HG02798 (cell line): ENCODE results near the gene IPP.
A peak's percentile ranks its signal among the peaks of the same experiment; 100 is the strongest.
"Not testable (repeated sequence)": the region's sequence is repeated elsewhere in the genome, so short reads cannot be mapped to it uniquely, and the experiment has no call there.

Experiments
- ATAC-seq: cut with Tn5 transposase; IDR thresholded peaks from one replicate; pipeline ENCODE4 v1.9.1; 2021; ENCODE audit warnings: mild to moderate bottlenecking; ENCODE audit not compliant: unreplicated experiment, poor library complexity

The IPP gene

DNA sequence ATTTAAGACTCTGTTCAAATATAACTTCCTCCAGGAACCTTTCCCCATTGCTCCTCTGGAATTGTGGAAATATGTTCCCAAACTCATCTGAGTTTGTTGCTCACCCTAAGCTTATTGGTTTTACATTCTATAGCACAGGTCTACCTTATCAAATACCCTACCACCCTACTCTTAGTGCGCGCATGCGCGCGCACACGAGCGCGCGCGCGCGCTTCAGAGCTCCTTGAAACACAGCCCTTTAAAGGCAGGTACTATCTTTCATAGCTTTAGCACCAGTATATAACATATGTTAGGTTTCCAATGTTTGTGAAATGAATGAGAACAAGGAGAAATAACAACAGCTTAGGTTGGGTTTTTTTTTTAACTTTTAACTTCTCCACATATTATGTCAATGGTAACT is 3.5 kb downstream of the IPP start:
- no peak for ATAC-seq

DNA sequence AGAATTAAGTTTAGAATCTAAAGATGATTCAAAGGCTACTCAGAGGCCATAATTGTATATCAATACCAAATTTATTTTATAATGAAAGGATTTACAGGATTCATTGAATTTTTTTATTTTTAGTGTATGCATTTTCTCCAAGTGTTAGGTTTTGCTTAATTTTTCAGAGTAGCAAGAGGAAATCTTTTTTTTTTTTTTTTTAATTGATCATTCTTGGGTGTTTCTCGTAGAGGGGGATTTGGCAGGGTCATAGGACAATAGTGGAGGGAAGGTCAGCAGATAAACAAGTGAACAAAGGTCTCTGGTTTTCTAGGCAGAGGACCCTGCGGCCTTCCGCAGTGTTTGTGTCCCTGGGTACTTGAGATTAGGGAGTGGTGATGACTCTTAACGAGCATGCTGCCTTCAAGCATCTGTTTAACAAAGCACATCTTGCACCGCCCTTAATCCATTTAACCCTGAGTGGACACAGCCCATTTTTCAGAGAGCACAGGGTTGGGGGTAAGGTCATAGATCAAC is 10.8 kb downstream of the IPP start:
- not testable (repeated sequence) for ATAC-seq

- no peak for ATAC-seq
Measured at GRCh38 chr1:45739137-45739536, 11.3 kb downstream of the IPP start.

DNA sequence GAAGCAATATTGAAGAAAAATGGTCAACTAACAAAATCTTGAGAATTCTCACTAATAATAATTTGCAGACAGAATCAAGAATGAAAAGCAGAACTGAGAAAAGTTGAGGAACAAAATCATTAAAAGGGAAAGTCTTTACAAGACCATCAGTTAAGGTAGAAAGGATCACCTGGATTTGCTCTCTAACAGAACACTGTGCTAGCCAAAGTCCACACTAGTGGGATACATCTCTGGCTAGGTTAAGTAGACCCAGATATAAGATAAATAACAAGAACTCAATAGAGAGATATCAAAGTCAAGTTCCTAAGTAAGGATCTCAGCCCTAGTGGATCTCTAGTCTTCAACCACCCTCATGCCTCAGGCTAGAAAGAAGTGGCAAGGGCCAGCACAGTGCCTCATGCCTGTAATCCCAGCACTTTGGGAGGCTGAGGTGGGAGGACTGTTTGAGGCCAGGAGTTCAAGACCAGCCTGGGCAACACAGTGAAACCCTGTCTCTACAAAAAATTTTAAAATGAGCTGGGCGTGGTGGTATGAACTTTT is 19.6 kb downstream of the IPP start:
- ATAC-seq = no peak

DNA sequence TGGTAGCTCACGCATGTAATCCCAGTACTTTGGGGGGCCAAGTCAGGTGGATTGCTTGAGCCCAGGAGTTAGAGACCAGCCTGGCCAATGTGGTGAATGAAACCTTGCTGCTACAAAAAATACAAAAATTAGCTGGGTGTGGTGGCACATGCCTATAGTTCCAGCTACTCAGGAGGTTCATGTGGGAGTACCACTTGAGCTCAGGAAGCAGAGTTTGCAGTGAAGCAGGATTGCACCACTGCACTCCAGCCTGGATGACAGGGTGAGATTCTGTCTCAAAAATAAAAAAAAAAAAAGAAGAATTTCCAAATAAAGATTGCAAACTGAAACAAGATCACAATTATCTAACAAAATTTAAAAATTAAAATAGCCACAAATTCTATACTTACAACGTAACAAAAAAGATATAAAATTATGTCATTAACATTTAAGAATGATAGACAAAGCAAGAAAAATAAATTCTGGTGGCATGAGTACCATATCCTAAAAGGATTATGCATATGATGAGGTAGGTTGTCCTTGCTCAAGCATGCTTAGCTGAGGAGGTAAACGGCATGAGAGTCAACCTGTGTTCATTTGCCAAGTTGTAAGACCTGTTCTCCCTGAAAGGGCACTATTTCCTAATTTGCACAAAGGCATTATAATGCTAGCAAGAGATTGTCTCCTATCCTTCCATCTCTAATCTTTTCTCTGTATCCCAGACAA is 20.2 kb downstream of the IPP start:
- no peak for ATAC-seq

DNA sequence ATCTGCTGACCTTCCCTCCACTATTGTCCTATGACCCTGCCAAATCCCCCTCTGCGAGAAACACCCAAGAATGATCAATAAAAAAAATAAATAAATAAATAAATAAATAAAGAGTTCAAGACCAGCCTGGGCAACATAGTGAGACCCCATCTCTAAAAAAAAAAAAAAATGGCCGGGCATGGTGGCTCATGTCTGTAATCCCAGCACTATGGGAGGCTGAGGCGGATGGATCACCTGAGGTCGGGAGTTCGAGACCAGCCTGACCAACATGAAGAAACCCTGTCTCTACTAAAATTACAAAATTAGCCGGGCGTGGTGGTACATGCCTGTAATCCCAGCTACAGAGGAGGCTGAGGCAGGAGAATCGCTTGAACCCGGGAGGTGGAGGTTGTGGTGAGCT is 24.4 kb downstream of the IPP start:
- not testable (repeated sequence) for ATAC-seq

GRCh38 chr1:45723248-45723930 is 27.1 kb downstream of the IPP start:
- ATAC-seq = no peak

GRCh38 chr1:45722809-45723208 is 27.6 kb downstream of the IPP start:
- ATAC-seq = no peak

DNA sequence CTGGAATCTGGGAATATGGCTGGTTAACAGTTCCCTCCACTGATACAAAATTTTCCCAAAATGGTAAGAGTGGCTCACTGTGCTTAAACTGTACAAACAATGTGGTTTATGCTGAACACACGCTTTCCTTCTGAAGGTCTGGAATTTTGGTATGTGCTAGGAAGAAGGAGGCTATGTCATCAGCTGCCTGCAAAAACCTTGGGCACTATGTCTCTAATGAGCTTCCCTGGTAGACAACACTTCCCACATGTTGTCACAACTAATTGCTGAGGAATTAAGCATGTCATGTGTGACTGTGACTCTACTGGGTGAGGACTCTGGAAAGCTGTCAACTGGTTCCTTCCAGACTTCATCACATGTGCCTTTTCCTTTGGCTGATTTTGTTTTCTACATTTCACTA is 29.2 kb downstream of the IPP start:
- ATAC-seq = no peak

GRCh38 chr1:45718289-45718688 is 32.2 kb downstream of the IPP start:
- no peak for ATAC-seq

GRCh38 chr1:45717386-45717785 is 33.1 kb downstream of the IPP start:
- ATAC-seq = not testable (repeated sequence)

GRCh38 chr1:45716700-45717099 is 33.8 kb downstream of the IPP start:
- ATAC-seq = no peak

- ATAC-seq = no peak
Measured at GRCh38 chr1:45713711-45714110, 36.7 kb downstream of the IPP start.

DNA sequence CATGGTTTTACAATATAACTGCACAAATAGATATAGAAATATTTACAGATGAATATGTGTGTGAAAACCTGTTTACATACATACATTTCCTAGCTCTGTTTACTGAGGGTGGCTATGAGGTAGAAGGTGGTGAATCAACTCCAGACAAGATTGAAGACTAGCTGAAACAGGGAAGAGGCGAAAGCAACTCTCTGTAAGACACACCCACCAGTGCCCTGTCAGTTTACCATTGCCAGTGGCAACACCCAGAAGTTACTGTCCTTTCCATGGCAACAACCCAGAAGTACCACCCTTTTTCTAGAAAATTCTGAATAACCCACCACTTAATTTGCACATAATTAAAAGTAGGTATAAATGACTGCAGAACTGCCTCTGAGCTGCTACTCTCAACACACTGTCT is 45.8 kb downstream of the IPP start:
- ATAC-seq = no peak

GRCh38 chr1:45694823-45695222 is 55.6 kb downstream of the IPP start:
- ATAC-seq = no peak

DNA sequence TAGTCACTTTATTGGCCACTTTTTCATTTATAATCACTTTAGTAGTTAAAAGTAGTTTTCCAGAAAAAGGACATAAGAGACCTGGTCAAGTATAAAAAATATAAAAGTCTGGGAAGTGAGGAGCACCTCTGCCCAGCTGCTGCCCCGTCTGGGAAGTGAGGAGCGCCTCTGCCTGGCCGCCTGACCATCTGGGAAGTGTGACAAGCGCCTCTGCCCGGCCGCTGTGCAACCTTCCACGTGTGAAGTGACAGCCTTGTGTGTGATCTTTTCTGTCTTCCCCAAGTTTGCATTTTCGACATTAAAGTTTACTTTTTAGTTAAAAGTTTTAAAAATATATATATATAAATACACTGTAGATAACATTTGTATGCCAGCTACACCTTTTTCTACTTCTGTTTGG is 56.6 kb downstream of the IPP start:
- ATAC-seq = not testable (repeated sequence)

- ATAC-seq = peak; percentile 13
Measured at GRCh38 chr1:45687754-45688740, 62.4 kb downstream of the IPP start, which contains the start of gene TMEM69. TMEM69 (plus strand) TSS chr1:45688181; CDS start chr1:45691069, 2,888 bp downstream.

DNA sequence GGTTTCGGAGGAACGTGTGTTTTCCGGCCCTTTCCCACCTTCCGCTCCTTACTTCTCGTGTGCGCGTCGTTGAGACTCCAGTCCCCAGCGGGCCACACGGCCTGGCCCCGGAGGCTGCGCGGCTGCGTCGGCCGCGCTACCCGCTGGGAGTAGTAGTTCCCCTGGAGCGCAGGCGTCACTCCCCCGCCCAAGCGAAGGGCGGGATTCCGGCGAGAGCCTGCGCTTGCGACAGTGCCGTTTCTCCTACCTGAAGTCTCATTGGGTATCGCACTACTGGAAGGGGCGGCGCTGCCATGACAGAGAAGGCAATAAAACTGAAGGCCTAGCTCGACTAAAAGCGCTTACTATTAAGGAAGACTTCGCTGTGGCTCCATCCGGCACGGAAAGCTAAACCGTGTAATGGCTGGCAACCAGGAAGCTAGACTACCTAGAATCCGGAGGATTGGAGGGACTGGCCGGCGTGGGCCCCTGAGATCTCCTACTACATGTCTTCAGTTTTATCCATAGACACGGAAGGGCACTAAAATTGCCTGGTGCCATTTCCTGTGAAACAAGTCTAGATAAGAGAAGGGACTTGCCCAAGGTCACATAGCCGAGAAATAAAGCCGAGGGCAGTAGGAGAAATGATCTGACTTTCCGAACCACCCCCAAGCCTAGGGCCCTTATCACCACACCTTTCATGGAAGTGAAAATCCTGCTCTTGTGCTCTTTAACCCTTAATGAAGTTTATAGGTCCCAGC is 63.3 kb downstream of the IPP start:
- peak; percentile 86 for ATAC-seq

- peak; percentile 68 for ATAC-seq
Measured at GRCh38 chr1:45686288-45687013, 64.0 kb downstream of the IPP start, which contains the start of gene GPBP1L1. GPBP1L1 (minus strand) TSS chr1:45686533; CDS start chr1:45659087, 27,446 bp downstream.
